ENCODE results near the gene IRS1. TPM values are rescaled to one million over a fixed set of nuclear protein-coding genes. Genes with fewer than 3 reads are reported as not detected.
A peak's percentile ranks its signal among the peaks of the same experiment; 100 is the strongest.
"Not testable (repeated sequence)": the region's sequence is repeated elsewhere in the genome, so short reads cannot be mapped to it uniquely, and the experiment has no call there.

The IRS1 gene
- total RNA-seq, 1 donor from 2014 or later = 18.6 TPM

DNA sequence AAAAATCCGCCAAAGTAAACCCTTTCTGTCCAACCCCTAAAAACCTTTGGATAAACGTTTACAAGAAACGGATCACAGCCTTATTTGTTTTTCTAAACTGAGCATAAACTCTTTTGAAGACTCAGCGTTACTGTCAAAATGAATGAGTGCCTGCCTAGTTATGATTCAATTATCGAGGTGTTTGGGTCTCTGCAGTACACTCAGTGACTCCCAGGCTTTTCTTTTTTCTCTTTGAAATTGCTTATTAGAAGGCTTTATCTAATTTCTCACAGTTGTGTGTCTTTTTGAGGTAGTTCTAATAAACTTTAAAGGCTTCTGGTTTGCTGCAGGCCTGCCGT, 36.9 kb upstream of the IRS1 start:
- Histone ChIP-seq H3K27me3 (no peaks in the 10 kb centered on the region), H3K4me1 (peaks cover 2 to 10% of the 10 kb centered on the region in 2 donors), H3K36me3 (no peaks in the 10 kb centered on the region), H3K27ac (peak overlapping the region; percentile 98 to 99), H3K9me3 (no peaks in the 10 kb centered on the region), H3K4me3 (peak overlapping the region; percentile 89 to 96)
- intact Hi-C loops (cut with DNase I) = loop anchor here (2.0 to 10.0 kb wide), 3 partner anchors 36 to 958 kb away; no protein-coding TSS in a partner anchor
- TF ChIP-seq, protein P1, sequence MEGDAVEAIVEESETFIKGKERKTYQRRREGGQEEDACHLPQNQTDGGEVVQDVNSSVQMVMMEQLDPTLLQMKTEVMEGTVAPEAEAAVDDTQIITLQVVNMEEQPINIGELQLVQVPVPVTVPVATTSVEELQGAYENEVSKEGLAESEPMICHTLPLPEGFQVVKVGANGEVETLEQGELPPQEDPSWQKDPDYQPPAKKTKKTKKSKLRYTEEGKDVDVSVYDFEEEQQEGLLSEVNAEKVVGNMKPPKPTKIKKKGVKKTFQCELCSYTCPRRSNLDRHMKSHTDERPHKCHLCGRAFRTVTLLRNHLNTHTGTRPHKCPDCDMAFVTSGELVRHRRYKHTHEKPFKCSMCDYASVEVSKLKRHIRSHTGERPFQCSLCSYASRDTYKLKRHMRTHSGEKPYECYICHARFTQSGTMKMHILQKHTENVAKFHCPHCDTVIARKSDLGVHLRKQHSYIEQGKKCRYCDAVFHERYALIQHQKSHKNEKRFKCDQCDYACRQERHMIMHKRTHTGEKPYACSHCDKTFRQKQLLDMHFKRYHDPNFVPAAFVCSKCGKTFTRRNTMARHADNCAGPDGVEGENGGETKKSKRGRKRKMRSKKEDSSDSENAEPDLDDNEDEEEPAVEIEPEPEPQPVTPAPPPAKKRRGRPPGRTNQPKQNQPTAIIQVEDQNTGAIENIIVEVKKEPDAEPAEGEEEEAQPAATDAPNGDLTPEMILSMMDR (IDR thresholded peaks at IDR 0.05) = no peak
- no peak for DNase-seq (ENCODE audit: low spot score in 2 of 2)

DNA sequence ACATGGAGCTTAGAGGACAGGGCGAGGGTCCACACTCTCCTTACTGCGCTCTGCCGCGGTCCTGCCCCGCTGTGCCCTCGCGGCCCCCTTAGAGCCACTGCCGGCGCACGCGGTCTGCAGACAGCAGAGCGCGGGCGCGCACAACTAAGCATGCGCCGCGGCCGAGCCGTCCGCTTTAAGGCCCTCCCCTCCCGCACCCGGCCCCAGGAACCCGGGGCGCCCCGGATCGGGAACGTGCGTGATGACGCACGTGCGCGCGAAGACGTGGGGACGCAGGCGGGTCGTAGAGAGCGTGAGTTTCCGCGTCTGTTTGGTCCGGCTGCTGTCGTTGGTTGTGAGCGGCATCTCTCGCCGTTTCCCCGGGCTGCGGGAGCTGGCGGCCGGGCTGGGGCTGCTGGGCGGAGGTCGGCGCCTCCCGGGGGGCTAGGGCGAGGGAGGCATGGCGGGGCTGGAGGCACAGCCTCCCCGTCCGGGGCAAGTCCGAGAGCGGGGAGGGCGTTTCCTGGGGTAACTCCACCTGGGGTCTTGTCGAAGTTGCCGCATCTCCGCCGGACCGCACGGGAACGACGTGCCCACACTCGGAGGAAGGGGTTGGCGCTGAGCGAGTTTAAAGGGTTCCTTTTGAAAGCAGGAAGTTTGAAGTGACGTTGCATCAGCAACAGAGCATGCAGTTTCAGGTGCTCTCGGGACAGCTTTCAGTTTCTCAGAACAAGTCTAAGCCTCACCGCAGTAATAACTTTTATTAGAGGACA, 36.4 kb upstream of the IRS1 start, which contains the start of gene RHBDD1:
TSS of gene RHBDD1 (plus strand) at position 259 of the 752 bp plus-strand sequence. CDS start 28,640 bp downstream, outside the sequence.
- TF ChIP-seq, protein P1 (IDR thresholded peaks at IDR 0.05) = peak in 2 of 3 experiments; percentile 1 to 4
- H3K27me3 ChIP-seq = no peaks in the 10 kb centered on the region
- intact Hi-C loops (cut with DNase I) = loop anchor here (2.0 to 10.0 kb wide), 3 partner anchors 35 to 959 kb away; no protein-coding TSS in a partner anchor

DNA sequence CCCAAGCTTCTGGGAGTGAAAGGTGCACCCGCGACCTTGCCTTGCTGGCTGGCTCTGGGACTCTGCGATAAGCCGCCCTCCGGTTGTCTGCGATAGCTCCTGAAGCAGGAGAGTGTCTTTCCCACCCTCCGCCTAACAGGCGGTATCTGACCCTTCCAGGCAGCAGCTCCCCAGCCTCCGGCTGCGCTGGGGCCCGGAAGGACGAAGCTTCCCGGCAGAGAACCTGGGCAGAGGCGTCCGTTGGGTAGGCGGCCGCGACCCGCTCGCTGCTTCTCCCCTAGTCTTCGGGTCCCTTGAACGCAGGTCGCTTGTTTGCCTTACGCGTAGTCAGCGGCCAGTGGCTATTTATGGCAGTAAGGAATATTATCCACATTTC, 35.8 kb upstream of the IRS1 start:
- intact Hi-C loops (cut with DNase I) = loop anchor here (5.0 to 10.0 kb wide), 2 partner anchors 137 to 959 kb away; no protein-coding TSS in a partner anchor
- Histone ChIP-seq H3K4me3 (peak overlapping the region; percentile 89 to 96), H3K36me3 (no peaks in the 10 kb centered on the region), H3K4me1 (peaks cover 2 to 10% of the 10 kb centered on the region in 2 donors), H3K27ac (peak overlapping the region; percentile 98 to 99), H3K9me3 (no peaks in the 10 kb centered on the region), H3K27me3 (no peaks in the 10 kb centered on the region)
- no peak for DNase-seq (ENCODE audit: low spot score in 2 of 2)
- TF ChIP-seq, protein P1 (IDR thresholded peaks at IDR 0.05) = peak in 1 of 3 experiments; percentile 1

More for the DNA sequence above, 36.4 kb upstream of the IRS1 start, which contains the start of gene RHBDD1:
- Histone ChIP-seq H3K27ac (peak within 1 kb of the TSS; percentile 98 to 99), H3K4me3 (peak within 1 kb of the TSS; percentile 89 to 96), H3K4me1 (peaks cover 2 to 10% of the 10 kb centered on the region in 2 donors), H3K36me3 (no peaks in the 10 kb centered on the region), H3K9me3 (no peaks in the 10 kb centered on the region)
- peak; percentile 72 to 96 for DNase-seq (ENCODE audit: low spot score in 2 of 2)

DNA sequence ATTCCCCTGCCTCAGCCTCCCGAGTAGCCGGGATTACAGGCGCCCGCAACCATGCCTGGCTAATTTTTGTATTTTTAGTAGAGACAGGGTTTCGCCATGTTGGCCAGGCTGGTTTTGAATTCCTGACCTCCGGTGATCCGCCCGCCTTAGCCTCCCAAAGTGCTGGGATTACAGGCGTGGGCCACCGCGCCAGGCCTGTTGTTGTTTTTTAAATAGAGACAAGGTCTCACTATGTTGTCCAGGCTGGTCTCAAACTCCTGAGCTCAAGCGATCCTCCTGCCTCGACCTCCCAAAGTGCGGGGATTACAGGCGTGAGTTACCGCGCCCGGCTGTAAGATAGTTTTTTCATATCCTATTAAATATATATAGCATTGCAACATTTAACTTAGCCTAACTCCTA, 35.3 kb upstream of the IRS1 start:
- not testable (repeated sequence) for DNase-seq (ENCODE audit: low spot score in 2 of 2); H3K9me3 ChIP-seq; H3K36me3 ChIP-seq; H3K27ac ChIP-seq; H3K27me3 ChIP-seq
- intact Hi-C loops (cut with DNase I) = loop anchor here (5.0 to 10.0 kb wide), 2 partner anchors 137 to 960 kb away; no protein-coding TSS in a partner anchor
- H3K4me3 ChIP-seq = peak overlapping the region; percentile 89 to 96
- peaks cover 2 to 10% of the 10 kb centered on the region in 2 donors for H3K4me1 ChIP-seq

DNA sequence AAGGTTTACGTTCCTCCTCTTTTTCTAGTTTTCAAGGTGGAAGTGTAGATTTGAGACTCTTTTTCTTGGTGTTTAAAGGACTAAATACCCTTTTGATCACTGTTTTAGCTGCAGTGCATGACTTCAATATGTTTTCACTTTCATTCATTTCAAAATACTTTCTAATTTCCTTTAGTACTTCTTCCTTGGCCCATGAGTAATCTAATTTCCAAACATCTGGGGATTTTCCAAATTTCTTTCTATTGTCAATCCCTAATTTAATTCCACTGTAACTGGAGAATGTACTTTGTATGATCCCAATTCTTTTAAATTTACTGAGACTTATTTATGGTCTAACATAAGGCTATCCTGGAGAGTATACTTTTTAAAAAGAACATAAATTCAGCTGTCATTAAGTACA, 32.4 kb upstream of the IRS1 start:
- Histone ChIP-seq H3K27me3 (no peaks in the 10 kb centered on the region), H3K27ac (no peak overlapping the region), H3K4me3 (no peak overlapping the region), H3K4me1 (peaks cover 2 to 5% of the 10 kb centered on the region in 2 donors), H3K36me3 (no peaks in the 10 kb centered on the region), H3K9me3 (no peaks in the 10 kb centered on the region)
- TF ChIP-seq, protein P1 (IDR thresholded peaks at IDR 0.05) = no peak
- DNase-seq (ENCODE audit: low spot score in 2 of 2) = no peak
- intact Hi-C loops (cut with DNase I) = loop anchor here (10.0 kb wide), 1 partner anchor 963 kb away; no protein-coding TSS in a partner anchor

DNA sequence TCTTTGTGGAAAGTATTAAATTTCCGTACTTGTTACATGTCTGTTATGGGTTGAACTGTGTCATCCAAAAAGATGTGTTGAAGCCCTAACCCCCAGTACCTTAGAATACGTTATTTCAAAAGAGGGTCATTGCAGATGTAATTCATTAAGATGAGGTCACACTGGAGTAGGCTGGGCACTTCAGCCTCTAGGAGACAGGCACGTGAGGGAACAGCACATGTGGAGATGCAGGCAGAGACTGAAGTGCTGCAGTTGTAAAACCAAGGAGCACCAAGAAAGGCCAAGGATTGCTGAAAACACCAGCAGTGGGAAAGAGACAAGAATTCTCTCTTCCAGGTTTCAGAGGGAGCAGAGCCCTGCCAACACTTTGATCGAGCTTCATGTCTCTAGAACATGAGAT, 31.6 kb upstream of the IRS1 start:
- intact Hi-C loops (cut with DNase I) = loop anchor here (10.0 kb wide), 1 partner anchor 964 kb away; no protein-coding TSS in a partner anchor
- H3K9me3 ChIP-seq = no peaks in the 10 kb centered on the region
- no peak overlapping the region for H3K4me3 ChIP-seq
- no peaks in the 10 kb centered on the region for H3K27me3 ChIP-seq
- no peak for DNase-seq (ENCODE audit: low spot score in 2 of 2)
- H3K27ac ChIP-seq = no peak overlapping the region
- H3K4me1 ChIP-seq = peaks cover 0 to 2% of the 10 kb centered on the region in 2 donors
- no peaks in the 10 kb centered on the region for H3K36me3 ChIP-seq
- TF ChIP-seq, protein P1 (IDR thresholded peaks at IDR 0.05) = no peak
